DMS153 (cell line): Measurements from ENCODE around the gene CNN1.
"Not testable (repeated sequence)": the region's sequence is repeated elsewhere in the genome, so short reads cannot be mapped to it uniquely, and the experiment has no call there.

Source experiments
- DNase-seq: peaks from one replicate; lab custom pipeline; 2025; lab: John Stamatoyannopoulos, UW

Gene CNN1

GRCh38 chr19:11566164-11566563 lies 27.5 kb downstream of the CNN1 start:
- DNase-seq: no peak

GRCh38 chr19:11570039-11570462 lies 31.4 kb downstream of the CNN1 start:
- no peak for DNase-seq

- DNase-seq: not testable (repeated sequence)
Observed at GRCh38 chr19:11573354-11573753, 34.7 kb downstream of the CNN1 start.

GRCh38 chr19:11573763-11574162 lies 35.1 kb downstream of the CNN1 start:
- not testable (repeated sequence) for DNase-seq

GRCh38 chr19:11574689-11575088 lies 36.0 kb downstream of the CNN1 start:
- DNase-seq: no peak

GRCh38 chr19:11576227-11576626 lies 37.6 kb downstream of the CNN1 start:
- no peak for DNase-seq

- no peak for DNase-seq
Observed at GRCh38 chr19:11577451-11578257, 39.0 kb downstream of the CNN1 start, which contains the start of gene ACP5. TSS of gene ACP5 (minus strand) at chr19:11577645. CDS start at chr19:11577317, 328 bp downstream.

- peak; percentile 8 for DNase-seq
Observed at GRCh38 chr19:11578258-11579142, 39.8 kb downstream of the CNN1 start.

- DNase-seq: no peak
Observed at GRCh38 chr19:11580116-11580515, 41.5 kb downstream of the CNN1 start.

GRCh38 chr19:11581740-11582139 lies 43.1 kb downstream of the CNN1 start:
- no peak for DNase-seq

- DNase-seq: no peak
Observed at GRCh38 chr19:11586331-11586730, 47.7 kb downstream of the CNN1 start.

GRCh38 chr19:11587302-11587974 lies 48.8 kb downstream of the CNN1 start:
- peak; percentile 70 for DNase-seq

- no peak for DNase-seq
Observed at GRCh38 chr19:11587975-11588631, 49.5 kb downstream of the CNN1 start.

GRCh38 chr19:11594084-11594483 lies 55.4 kb downstream of the CNN1 start:
- DNase-seq: no peak

GRCh38 chr19:11596156-11596555 lies 57.5 kb downstream of the CNN1 start:
- no peak for DNase-seq

- peak; percentile 95 for DNase-seq
Observed at GRCh38 chr19:11597202-11598102, 58.8 kb downstream of the CNN1 start, which contains the start of gene ZNF627. TSS of gene ZNF627 (plus strand) at chr19:11597483. CDS start at chr19:11597628, 145 bp downstream.

GRCh38 chr19:11598103-11598483 lies 59.4 kb downstream of the CNN1 start:
- no peak for DNase-seq

GRCh38 chr19:11598746-11599145 lies 60.1 kb downstream of the CNN1 start:
- DNase-seq: no peak

GRCh38 chr19:11599704-11600103 lies 61.1 kb downstream of the CNN1 start:
- DNase-seq: not testable (repeated sequence)
